Tibial artery (tissue), 4 donors: Measurements from ENCODE around the gene KCNN3.

Experiments used
- DNase-seq, 2 donors: peaks; one replicate each; pipeline ENCODE4 v3.0.0-alpha.2; 2019
- H3K27ac ChIP-seq, 2 donors: fragments of 200-600 bp; sonication (generic) in 1 of 2; 1 replicate in 1 of 2; 2 replicates in 1 of 2; pipeline ENCODE4 v1.5.1; 2018 to 2019; ENCODE audit warnings: mild to moderate bottlenecking in 1 of 2
- H3K27me3 ChIP-seq, 2 donors: fragments of 200-600 bp; sonication (generic) in 1 of 2; one replicate each; pipeline versions ENCODE4 v1.5.1 to v1.6.0; 2016 to 2019
- H3K36me3 ChIP-seq, 3 donors: fragments of 200-600 bp; sonication (generic) in 2 of 3; one replicate each; pipeline ENCODE4 v1.5.1; 2016 to 2019; ENCODE audit warnings: mild to moderate bottlenecking in 2 of 3
- H3K4me1 ChIP-seq, 4 donors: fragments of 200-600 bp; sonication (generic) in 2 of 4; 1 replicate in 3 of 4; 2 replicates in 1 of 4; pipeline ENCODE4 v1.5.1; 2016 to 2019
- H3K4me3 ChIP-seq, 2 donors: fragments of 200-600 bp; sonication (generic) in 1 of 2; 1 replicate in 1 of 2; 2 replicates in 1 of 2; pipeline ENCODE4 v1.5.1; 2018 to 2019; ENCODE audit warnings: mild to moderate bottlenecking in 2 of 2
- H3K9me3 ChIP-seq, 3 donors: fragments of 200-600 bp; sonication (generic) in 1 of 3; one replicate each; pipeline ENCODE4 v1.5.1; 2016 to 2019
- intact Hi-C: fragments of 100-400 bp; cut with DNase I; formaldehyde crosslinking; loops from one replicate; pipeline ENCODE4 v1.15.0; 2023; ENCODE audit warnings: low total_unique reads
- TF ChIP-seq, protein P1 (sequence below), 2 experiments: fragments of 200-600 bp in 1 of 2; fragments of 450-650 bp in 1 of 2; IDR thresholded peaks; one replicate each; pipeline ENCODE4 v1.5.1; 2017 to 2019; ENCODE audit warnings: antibody characterized with exemption in 2 of 2, mild to moderate bottlenecking in 1 of 2, moderate library complexity in 1 of 2

KCNN3 gene

DNA sequence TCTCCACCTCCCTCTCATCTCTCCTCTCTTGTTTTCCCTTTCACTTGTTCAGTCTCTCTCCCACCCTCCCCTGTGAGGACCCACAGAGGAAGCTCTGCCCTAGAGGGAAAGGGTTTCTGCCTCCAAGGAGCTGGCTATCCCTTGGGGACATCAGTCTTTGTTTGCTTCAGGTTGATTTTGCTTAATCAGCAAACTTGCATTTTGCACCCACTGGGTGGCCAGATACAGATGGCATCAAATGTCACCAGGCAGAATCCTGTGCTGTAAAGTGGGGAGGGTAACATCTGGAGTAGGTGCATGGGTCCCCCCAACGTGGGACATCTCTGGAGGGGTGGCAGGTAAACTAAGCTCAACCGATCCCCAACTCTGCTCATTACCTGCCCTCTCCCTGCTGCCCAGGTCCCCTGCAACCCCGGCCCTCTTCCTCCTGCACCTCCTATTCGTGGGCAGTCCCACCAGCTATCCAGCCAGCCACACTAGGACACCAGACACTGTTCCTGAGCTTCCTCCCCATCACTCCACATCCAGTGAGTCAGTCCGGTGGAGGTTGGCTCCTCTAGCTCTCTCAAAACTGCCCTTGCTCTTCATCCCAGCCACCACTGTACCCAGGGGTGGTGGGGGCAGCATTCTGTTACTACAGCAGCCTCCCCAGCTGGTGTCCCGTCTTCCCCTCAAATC lies 123.3 kb downstream of the KCNN3 start:
- H3K36me3 ChIP-seq = no peaks in the 10 kb centered on the region
- TF ChIP-seq, protein P1, sequence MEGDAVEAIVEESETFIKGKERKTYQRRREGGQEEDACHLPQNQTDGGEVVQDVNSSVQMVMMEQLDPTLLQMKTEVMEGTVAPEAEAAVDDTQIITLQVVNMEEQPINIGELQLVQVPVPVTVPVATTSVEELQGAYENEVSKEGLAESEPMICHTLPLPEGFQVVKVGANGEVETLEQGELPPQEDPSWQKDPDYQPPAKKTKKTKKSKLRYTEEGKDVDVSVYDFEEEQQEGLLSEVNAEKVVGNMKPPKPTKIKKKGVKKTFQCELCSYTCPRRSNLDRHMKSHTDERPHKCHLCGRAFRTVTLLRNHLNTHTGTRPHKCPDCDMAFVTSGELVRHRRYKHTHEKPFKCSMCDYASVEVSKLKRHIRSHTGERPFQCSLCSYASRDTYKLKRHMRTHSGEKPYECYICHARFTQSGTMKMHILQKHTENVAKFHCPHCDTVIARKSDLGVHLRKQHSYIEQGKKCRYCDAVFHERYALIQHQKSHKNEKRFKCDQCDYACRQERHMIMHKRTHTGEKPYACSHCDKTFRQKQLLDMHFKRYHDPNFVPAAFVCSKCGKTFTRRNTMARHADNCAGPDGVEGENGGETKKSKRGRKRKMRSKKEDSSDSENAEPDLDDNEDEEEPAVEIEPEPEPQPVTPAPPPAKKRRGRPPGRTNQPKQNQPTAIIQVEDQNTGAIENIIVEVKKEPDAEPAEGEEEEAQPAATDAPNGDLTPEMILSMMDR (IDR thresholded peaks at IDR 0.05) = no peak
- H3K4me1 ChIP-seq = no peaks in the 10 kb centered on the region
- intact Hi-C loops = no loop called here
- no peaks in the 10 kb centered on the region for H3K9me3 ChIP-seq
- H3K27ac ChIP-seq = no peak overlapping the region
- peaks cover 0 to 76% of the 10 kb centered on the region in 2 donors for H3K27me3 ChIP-seq
- DNase-seq = no peak
- H3K4me3 ChIP-seq = no peak overlapping the region

DNA sequence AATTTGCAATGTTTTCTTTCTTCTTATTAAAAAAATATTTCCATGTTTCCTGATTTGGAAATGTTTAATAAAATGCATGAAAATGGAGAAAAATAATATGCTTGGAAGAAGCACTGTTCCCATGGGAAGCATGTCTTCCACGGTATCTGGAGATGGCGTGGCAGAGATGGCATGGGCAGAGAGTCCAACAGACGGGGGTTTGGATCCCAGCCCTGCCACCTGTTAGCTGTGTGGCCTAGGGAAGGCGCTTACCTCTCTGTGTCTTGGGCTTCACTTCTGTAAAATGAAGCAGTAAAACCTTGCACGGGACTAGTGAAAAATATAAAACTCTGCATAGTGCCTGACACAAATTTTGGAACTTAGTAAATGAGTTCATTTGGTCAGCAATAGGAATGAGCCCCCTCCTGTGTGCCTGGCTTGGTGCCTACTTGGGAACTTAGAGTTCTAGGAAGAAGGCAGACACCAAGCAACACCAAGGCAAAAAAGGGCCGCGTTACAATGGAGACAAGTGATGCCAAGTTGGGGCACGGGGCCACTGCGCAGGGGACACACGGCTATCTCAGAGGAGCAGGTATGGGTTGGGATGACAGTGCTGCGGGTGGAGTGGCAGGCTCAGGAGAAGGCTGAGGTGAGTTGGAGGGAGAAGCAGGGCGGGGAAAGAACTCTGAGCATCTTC lies 124.2 kb downstream of the KCNN3 start:
- no peak overlapping the region for H3K27ac ChIP-seq
- H3K36me3 ChIP-seq = no peaks in the 10 kb centered on the region
- DNase-seq = no peak
- H3K4me3 ChIP-seq = no peak overlapping the region
- TF ChIP-seq, protein P1 (IDR thresholded peaks at IDR 0.05) = no peak
- H3K4me1 ChIP-seq = no peaks in the 10 kb centered on the region
- intact Hi-C loops = no loop called here
- no peaks in the 10 kb centered on the region for H3K9me3 ChIP-seq
- H3K27me3 ChIP-seq = peaks cover 0 to 68% of the 10 kb centered on the region in 2 donors

GRCh38 chr1:154745286-154745731 lies 124.8 kb downstream of the KCNN3 start:
- DNase-seq = no peak
- TF ChIP-seq, protein P1 (IDR thresholded peaks at IDR 0.05) = no peak
- intact Hi-C loops = no loop called here
- H3K27ac ChIP-seq = no peak overlapping the region
- no peaks in the 10 kb centered on the region for H3K4me1 ChIP-seq
- no peaks in the 10 kb centered on the region for H3K9me3 ChIP-seq
- H3K36me3 ChIP-seq = no peaks in the 10 kb centered on the region
- H3K4me3 ChIP-seq = no peak overlapping the region
- peaks cover 0 to 62% of the 10 kb centered on the region in 2 donors for H3K27me3 ChIP-seq

DNA sequence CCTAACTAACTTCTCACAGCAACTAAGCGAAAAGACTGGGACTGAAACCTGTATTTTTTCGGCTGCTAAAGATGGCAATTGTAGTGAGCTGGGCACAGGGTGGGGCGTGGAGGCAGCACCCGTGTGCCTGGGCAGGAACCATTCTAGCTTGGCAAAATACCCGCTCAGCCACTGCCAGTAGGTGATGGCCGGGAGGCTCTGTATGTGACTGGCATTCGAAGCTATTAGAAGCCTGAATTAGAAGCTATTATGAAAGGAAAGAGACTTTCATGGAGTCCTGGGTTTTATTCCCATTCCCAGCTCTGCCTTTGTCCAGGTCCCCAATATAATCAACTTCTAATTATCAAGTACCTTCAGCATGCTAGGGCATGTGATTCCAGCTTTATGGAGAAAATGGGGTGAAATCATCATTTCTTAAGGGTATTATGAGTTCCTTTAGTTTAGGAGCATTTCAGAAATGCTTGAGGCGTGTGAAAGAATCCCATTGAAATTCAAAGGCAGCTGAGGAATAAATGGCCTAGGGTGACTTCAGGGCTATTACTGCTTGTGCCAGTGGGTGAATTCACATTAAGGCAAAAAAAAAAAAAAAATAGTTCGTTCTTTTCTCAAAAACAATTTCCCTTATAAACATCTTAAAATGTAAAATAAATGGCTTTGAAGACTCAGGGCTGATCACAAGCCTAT lies 125.6 kb downstream of the KCNN3 start:
- no peak overlapping the region for H3K27ac ChIP-seq
- no peak for DNase-seq
- intact Hi-C loops = no loop called here

DNA sequence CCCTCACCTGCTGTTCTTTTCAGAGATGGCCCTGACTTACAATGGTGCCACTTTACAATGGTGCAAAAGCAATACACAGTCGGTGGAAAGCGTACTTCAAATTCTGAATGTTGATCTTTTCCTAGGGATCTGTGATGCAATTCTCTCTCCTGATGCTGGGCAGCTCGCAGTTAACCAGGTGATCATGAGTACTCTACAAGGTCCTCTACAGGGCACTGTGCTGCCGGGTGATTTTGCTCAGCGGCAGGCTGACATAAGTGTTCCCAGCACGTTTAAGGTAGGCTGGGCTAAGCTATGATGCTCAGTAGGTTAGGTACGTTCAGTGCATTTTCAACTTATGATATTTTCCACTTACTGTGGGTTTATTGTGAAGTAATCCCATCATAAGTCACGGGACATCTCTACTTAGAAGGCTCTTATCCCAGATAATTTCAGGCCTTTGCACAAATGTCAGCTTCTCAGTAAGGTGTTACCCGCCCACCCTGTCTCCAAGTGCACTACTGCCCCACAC lies 126.5 kb downstream of the KCNN3 start:
- intact Hi-C loops = no loop called here
- TF ChIP-seq, protein P1 (IDR thresholded peaks at IDR 0.05) = no peak
- no peaks in the 10 kb centered on the region for H3K36me3 ChIP-seq
- H3K4me1 ChIP-seq = no peaks in the 10 kb centered on the region
- no peak for DNase-seq
- no peaks in the 10 kb centered on the region for H3K9me3 ChIP-seq
- H3K27me3 ChIP-seq = peaks cover 0 to 46% of the 10 kb centered on the region in 2 donors
- H3K4me3 ChIP-seq = no peak overlapping the region
- no peak overlapping the region for H3K27ac ChIP-seq

More for the DNA sequence above, 125.6 kb downstream of the KCNN3 start:
- Histone ChIP-seq H3K27me3 (peaks cover 0 to 55% of the 10 kb centered on the region in 2 donors), H3K4me1 (no peaks in the 10 kb centered on the region), H3K9me3 (no peaks in the 10 kb centered on the region), H3K36me3 (no peaks in the 10 kb centered on the region), H3K4me3 (no peak overlapping the region)
- TF ChIP-seq, protein P1 (IDR thresholded peaks at IDR 0.05) = no peak
